HCT116 (cell line): ENCODE data around the gene SAMD7. TPM values are rescaled to one million over a fixed set of nuclear protein-coding genes. Genes with fewer than 3 reads are reported as not detected.

ENCODE experiments used
- ATAC-seq: fragments of 200-7000 bp; cut with Tn5 transposase; 2 replicates; pipeline ENCODE4 v1.9.1; 2020; ENCODE audit warnings: mild to moderate bottlenecking, moderate library complexity
- BruUV-seq: library from RNA; stranded (reverse); fragments of 400-500 nt; replicated peaks from 2 replicates; lab custom pipeline; 2021; lab: Mats Ljungman, UMichigan
- CTCF ChIA-PET: fragments of 300-600 bp; sonication (Branson Sonifier 250); formaldehyde crosslinking; loops from one replicate; lab custom pipeline; 2021; ENCODE audit warnings: antibody characterized with exemption; lab: Charles Lee
- POLR2A ChIA-PET: fragments of 300-600, 350-600 bp; sonication (Branson Sonifier 250); formaldehyde crosslinking; loops from one replicate; lab custom pipeline; 2021; ENCODE audit warnings: antibody characterized with exemption; lab: Charles Lee
- RAD21 ChIA-PET, 2 experiments: fragments of 300-600 bp; sonication (Branson Sonifier 250); formaldehyde crosslinking; loops; one replicate each; lab custom pipeline; 2023; ENCODE audit warnings: low total read pairs in 2 of 2; ENCODE audit not compliant: uncharacterized antibody in 2 of 2, unreplicated experiment in 2 of 2, low non-redundant PET in 1 of 2; lab: Charles Lee
- DNase-seq: peaks from one replicate; pipeline ENCODE4 v3.0.0-alpha.2; 2010; ENCODE audit warnings: low read depth, low spot score
- H2AFZ ChIP-seq: fragments of 200-600 bp; shearing (Covaris generic), sonication (generic); 2 replicates; pipeline ENCODE4 v1.6.1; 2017; ENCODE audit warnings: low read depth, mixed run types, mixed read lengths, antibody characterized with exemption, low read length; ENCODE audit not compliant: poor library complexity, severe bottlenecking
- H3K27ac ChIP-seq: 2 replicates; pipeline ENCODE4 v1.5.1; 2012; ENCODE audit warnings: low read depth, low read length
- H3K27me3 ChIP-seq: fragments of 200-600 bp; sonication (generic); 2 replicates; pipeline ENCODE4 v1.6.1; 2016; ENCODE audit warnings: mixed run types, low read length, mixed read lengths; ENCODE audit not compliant: insufficient read depth
- H3K36me3 ChIP-seq, 2 experiments: fragments of 200-500 bp in 1 of 2; fragments of 200-600 bp in 1 of 2; sonication (Bioruptor generic) in 1 of 2; sonication (generic) in 1 of 2; 2 replicates each; pipeline versions ENCODE4 v1.5.1 to v1.6.1; 2014 to 2016; ENCODE audit warnings: low read length in 2 of 2, inconsistent platforms in 1 of 2, mixed read lengths in 1 of 2, mixed run types in 1 of 2; ENCODE audit not compliant: insufficient read depth in 2 of 2, control insufficient read depth in 1 of 2
- H3K4me1 ChIP-seq, 2 experiments: fragments of 200-600 bp in 1 of 2; sonication (generic) in 1 of 2; 2 replicates each; pipeline versions ENCODE4 v1.5.1 to v1.6.1; 2012 to 2017; ENCODE audit warnings: low read length in 2 of 2, inconsistent platforms in 1 of 2, mild to moderate bottlenecking in 1 of 2, mixed read lengths in 1 of 2, mixed run types in 1 of 2, moderate library complexity in 1 of 2; ENCODE audit not compliant: insufficient read depth in 2 of 2, control insufficient read depth in 1 of 2
- H3K4me2 ChIP-seq: fragments of 200-600 bp; sonication (generic); 2 replicates; pipeline ENCODE4 v1.6.1; 2017; ENCODE audit warnings: mixed run types, low read length, mixed read lengths
- H3K4me3 ChIP-seq, 2 experiments: fragments of 200-600 bp in 1 of 2; sonication (generic) in 1 of 2; replicated peaks in 1 of 2; 2 replicates each; pipeline ENCODE4 v1.5.1; 2011 to 2016; ENCODE audit warnings: low read length in 2 of 2, control low read depth in 1 of 2, low read depth in 1 of 2, mild to moderate bottlenecking in 1 of 2, mixed read lengths in 1 of 2, mixed run types in 1 of 2
- H3K79me2 ChIP-seq: fragments of 200-600 bp; sonication (generic); 2 replicates; pipeline ENCODE4 v1.6.1; 2017; ENCODE audit warnings: mild to moderate bottlenecking, mixed run types, low read length, moderate library complexity, mixed read lengths; ENCODE audit not compliant: insufficient read depth
- H3K9ac ChIP-seq: fragments of 200-600 bp; sonication (generic); 2 replicates; pipeline ENCODE4 v1.6.1; 2016; ENCODE audit warnings: low read length, mixed read lengths
- H3K9me2 ChIP-seq: fragments of 200-600 bp; sonication (generic), shearing (Covaris generic); 2 replicates; pipeline ENCODE4 v1.6.1; 2017; ENCODE audit warnings: mixed run types, mild to moderate bottlenecking, moderate library complexity; ENCODE audit not compliant: insufficient read depth
- H3K9me3 ChIP-seq, 2 experiments: fragments of 200-500 bp in 1 of 2; fragments of 200-600 bp in 1 of 2; sonication (Bioruptor generic) in 1 of 2; sonication (generic) in 1 of 2; 2 replicates each; pipeline ENCODE4 v1.6.1; 2014 to 2017; ENCODE audit warnings: low read length in 2 of 2, mixed read lengths in 2 of 2, inconsistent platforms in 1 of 2, low read depth in 1 of 2, mild to moderate bottlenecking in 1 of 2, mixed run types in 1 of 2, moderate library complexity in 1 of 2; ENCODE audit not compliant: control insufficient read depth in 1 of 2, insufficient read depth in 1 of 2
- H4K20me1 ChIP-seq: fragments of 200-600 bp; sonication (generic), shearing (Covaris generic); 2 replicates; pipeline ENCODE4 v1.6.1; 2017; ENCODE audit warnings: mixed run types, mild to moderate bottlenecking, moderate library complexity; ENCODE audit not compliant: insufficient read depth
- EGR1 ChIP-seq: IDR thresholded peaks from 2 replicates; pipeline ENCODE4 v1.6.1; 2012; ENCODE audit warnings: low read depth
- ELF1 ChIP-seq: IDR thresholded peaks from 2 replicates; pipeline ENCODE4 v1.6.1; 2012; ENCODE audit warnings: low read depth, borderline replicate concordance
- EZH2 ChIP-seq: fragments of 200-600 bp; sonication (generic); IDR thresholded peaks from 2 replicates; pipeline ENCODE4 v1.6.1; 2017; ENCODE audit warnings: antibody characterized with exemption, mixed run types
- EZH2phosphoT487 ChIP-seq: fragments of 200-600 bp; IDR thresholded peaks from 2 replicates; pipeline ENCODE4 v1.6.1; 2018; ENCODE audit warnings: antibody characterized with exemption, borderline replicate concordance
- FOSL1 ChIP-seq: IDR thresholded peaks from 2 replicates; pipeline ENCODE4 v1.6.1; 2012; ENCODE audit warnings: low read depth
- JUND ChIP-seq: IDR thresholded peaks from 2 replicates; pipeline ENCODE4 v1.6.1; 2012
- POLR2A ChIP-seq: IDR thresholded peaks from 2 replicates; pipeline ENCODE4 v1.7.0; 2011; ENCODE audit warnings: borderline replicate concordance; ENCODE audit not compliant: insufficient read depth, insufficient read length; ENCODE audit errors: extremely low read depth
- POLR2AphosphoS5 ChIP-seq: IDR thresholded peaks from 2 replicates; pipeline ENCODE4 v1.6.1; 2011; ENCODE audit warnings: mild to moderate bottlenecking, low read depth, low read length, moderate library complexity
- RAD21 ChIP-seq: IDR thresholded peaks from 2 replicates; pipeline ENCODE4 v1.6.1; 2012; ENCODE audit warnings: low read depth, mild to moderate bottlenecking
- SP1 ChIP-seq: IDR thresholded peaks from 2 replicates; pipeline ENCODE4 v1.6.1; 2012; ENCODE audit warnings: low read depth
- SRF ChIP-seq: IDR thresholded peaks from 2 replicates; pipeline ENCODE4 v1.6.1; 2012; ENCODE audit warnings: low read depth
- TCF7L2 ChIP-seq: IDR thresholded peaks from 2 replicates; pipeline ENCODE4 v1.7.0; 2011; ENCODE audit warnings: borderline replicate concordance, inconsistent platforms; ENCODE audit not compliant: insufficient read depth, insufficient read length; ENCODE audit errors: extremely low read depth
- YY1 ChIP-seq: IDR thresholded peaks from 2 replicates; pipeline ENCODE4 v1.6.1; 2011; ENCODE audit warnings: low read length, low read depth, moderate library complexity, mild to moderate bottlenecking; ENCODE audit not compliant: insufficient replicate concordance; ENCODE audit errors: extremely low read depth
- ZFX ChIP-seq: fragments of 450-650 bp; IDR thresholded peaks from 2 replicates; pipeline ENCODE4 v1.6.1; 2017
- ZNF274 ChIP-seq: fragments of 200-500 bp; sonication (Bioruptor generic); IDR thresholded peaks from 2 replicates; pipeline ENCODE4 v1.6.1; 2014; ENCODE audit warnings: mild to moderate bottlenecking, low read depth, low read length, inconsistent platforms
- intact Hi-C: fragments of 100-400 bp; cut with micrococcal nuclease; formaldehyde crosslinking; loops from 2 replicates; pipeline ENCODE4 v1.10.0; 2022
- total RNA-seq: library from RNA; stranded (reverse); gene quantifications from one replicate; pipeline ENCODE4 v1.2.1, GENCODE V29; 2021; ENCODE audit not compliant: unreplicated experiment
- TF ChIP-seq, protein P1 (sequence below): IDR thresholded peaks from 2 replicates; pipeline ENCODE4 v1.6.1; 2012
- TF ChIP-seq, protein P2 (sequence below): IDR thresholded peaks from 2 replicates; pipeline ENCODE4 v1.6.1; 2012
- TF ChIP-seq, protein P3 (sequence below): IDR thresholded peaks from 2 replicates; pipeline ENCODE4 v1.6.1; 2012; ENCODE audit warnings: low read depth
- TF ChIP-seq, protein P4 (sequence below): IDR thresholded peaks from 2 replicates; pipeline ENCODE4 v1.6.1; 2011; ENCODE audit warnings: mild to moderate bottlenecking, low read length, moderate library complexity; ENCODE audit not compliant: insufficient replicate concordance; ENCODE audit errors: extremely low read depth

Gene SAMD7
- total RNA-seq, 1 experiment from 2014 or later: not detected

DNA sequence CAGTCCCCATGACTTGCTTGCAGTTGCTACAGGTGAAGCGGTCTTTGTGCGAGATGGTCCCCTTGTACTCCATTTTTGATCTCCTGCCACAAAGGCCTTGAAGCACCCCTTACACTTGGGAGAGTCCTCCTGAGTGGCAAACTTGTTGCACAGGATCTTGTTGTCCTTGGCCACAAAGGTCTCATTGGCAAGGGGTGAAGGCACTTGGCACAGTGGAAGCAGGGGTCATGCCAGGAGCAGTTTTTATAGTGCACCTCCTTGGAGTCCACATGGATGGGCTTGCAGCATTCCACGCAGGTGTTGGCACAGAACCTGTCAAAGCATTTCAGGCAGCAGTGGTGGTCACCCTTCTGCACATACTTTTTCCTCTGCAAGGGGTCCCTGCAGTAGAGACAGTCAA is 35.0 kb downstream of the SAMD7 start (continued):
- TF ChIP-seq POLR2AphosphoS5: no peak
- TF ChIP-seq EZH2: no peak
- TF ChIP-seq, all 23 proteins: peak for 0

DNA sequence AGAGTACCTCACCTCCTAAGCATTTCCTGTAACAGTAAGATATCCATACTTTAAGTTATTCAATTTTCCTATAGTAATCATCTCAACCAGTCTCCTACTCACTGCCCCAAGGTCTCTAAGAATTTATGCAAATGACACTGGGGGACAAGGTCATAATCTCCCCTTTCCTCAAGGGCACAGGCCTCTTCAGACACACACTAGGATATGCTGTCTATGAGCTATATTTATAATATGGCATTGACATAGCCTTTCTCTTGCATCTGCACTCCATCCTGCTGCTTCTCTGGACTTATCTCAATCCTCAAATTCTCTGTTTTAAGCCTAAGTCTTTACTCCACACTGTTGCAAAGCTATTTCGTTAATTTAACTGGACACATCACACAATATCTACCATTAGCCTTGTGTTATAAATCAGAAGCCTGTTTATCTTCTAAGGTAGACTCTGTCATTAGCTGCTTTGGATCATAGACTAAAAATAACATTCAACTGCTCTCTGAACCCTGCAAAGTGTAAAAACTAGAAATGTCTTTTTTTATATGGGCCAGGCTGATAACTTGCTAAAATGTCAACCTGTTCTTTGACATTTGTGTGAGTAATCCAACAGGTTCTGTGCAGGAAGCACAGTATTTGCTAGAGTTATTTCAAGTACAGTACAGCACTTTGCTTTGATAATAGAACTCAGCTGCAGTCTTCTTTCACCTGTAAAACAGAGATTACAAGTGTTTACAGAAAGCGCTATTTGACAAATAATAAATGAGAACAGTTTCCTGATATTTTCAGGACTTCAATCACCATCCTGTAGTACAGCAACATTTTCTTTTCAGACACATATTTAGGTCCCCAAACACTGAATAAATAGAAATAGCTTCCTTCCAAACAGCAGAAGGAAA is 37.4 kb downstream of the SAMD7 start:
- intact Hi-C loops: no loop called here
- Histone ChIP-seq H3K4me3 (no peak overlapping the region), H3K27ac (no peak overlapping the region), H2AFZ (no peak overlapping the region), H3K79me2 (no peaks in the 10 kb centered on the region)
- TF ChIP-seq TCF7L2: no peak
- TF ChIP-seq EZH2phosphoT487: no peak
- TF ChIP-seq, protein P1, sequence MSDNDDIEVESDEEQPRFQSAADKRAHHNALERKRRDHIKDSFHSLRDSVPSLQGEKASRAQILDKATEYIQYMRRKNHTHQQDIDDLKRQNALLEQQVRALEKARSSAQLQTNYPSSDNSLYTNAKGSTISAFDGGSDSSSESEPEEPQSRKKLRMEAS: no peak
- TF ChIP-seq SP1: no peak
- no peak for TF ChIP-seq SRF
- no peak for TF ChIP-seq ELF1
- no peak for TF ChIP-seq JUND
- TF ChIP-seq RAD21: no peak
- no peak for TF ChIP-seq EZH2
- TF ChIP-seq, protein P2, sequence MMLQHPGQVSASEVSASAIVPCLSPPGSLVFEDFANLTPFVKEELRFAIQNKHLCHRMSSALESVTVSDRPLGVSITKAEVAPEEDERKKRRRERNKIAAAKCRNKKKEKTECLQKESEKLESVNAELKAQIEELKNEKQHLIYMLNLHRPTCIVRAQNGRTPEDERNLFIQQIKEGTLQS: no peak
- TF ChIP-seq ZNF274: no peak
- no peak for TF ChIP-seq EGR1
- TF ChIP-seq YY1: no peak
- TF ChIP-seq ZFX: no peak
- TF ChIP-seq, protein P3, sequence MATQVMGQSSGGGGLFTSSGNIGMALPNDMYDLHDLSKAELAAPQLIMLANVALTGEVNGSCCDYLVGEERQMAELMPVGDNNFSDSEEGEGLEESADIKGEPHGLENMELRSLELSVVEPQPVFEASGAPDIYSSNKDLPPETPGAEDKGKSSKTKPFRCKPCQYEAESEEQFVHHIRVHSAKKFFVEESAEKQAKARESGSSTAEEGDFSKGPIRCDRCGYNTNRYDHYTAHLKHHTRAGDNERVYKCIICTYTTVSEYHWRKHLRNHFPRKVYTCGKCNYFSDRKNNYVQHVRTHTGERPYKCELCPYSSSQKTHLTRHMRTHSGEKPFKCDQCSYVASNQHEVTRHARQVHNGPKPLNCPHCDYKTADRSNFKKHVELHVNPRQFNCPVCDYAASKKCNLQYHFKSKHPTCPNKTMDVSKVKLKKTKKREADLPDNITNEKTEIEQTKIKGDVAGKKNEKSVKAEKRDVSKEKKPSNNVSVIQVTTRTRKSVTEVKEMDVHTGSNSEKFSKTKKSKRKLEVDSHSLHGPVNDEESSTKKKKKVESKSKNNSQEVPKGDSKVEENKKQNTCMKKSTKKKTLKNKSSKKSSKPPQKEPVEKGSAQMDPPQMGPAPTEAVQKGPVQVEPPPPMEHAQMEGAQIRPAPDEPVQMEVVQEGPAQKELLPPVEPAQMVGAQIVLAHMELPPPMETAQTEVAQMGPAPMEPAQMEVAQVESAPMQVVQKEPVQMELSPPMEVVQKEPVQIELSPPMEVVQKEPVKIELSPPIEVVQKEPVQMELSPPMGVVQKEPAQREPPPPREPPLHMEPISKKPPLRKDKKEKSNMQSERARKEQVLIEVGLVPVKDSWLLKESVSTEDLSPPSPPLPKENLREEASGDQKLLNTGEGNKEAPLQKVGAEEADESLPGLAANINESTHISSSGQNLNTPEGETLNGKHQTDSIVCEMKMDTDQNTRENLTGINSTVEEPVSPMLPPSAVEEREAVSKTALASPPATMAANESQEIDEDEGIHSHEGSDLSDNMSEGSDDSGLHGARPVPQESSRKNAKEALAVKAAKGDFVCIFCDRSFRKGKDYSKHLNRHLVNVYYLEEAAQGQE: no peak
- TF ChIP-seq FOSL1: no peak
- TF ChIP-seq, protein P4, sequence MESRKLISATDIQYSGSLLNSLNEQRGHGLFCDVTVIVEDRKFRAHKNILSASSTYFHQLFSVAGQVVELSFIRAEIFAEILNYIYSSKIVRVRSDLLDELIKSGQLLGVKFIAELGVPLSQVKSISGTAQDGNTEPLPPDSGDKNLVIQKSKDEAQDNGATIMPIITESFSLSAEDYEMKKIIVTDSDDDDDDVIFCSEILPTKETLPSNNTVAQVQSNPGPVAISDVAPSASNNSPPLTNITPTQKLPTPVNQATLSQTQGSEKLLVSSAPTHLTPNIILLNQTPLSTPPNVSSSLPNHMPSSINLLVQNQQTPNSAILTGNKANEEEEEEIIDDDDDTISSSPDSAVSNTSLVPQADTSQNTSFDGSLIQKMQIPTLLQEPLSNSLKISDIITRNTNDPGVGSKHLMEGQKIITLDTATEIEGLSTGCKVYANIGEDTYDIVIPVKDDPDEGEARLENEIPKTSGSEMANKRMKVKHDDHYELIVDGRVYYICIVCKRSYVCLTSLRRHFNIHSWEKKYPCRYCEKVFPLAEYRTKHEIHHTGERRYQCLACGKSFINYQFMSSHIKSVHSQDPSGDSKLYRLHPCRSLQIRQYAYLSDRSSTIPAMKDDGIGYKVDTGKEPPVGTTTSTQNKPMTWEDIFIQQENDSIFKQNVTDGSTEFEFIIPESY: no peak
- TF ChIP-seq POLR2A: no peak
- TF ChIP-seq, all 23 proteins: peak for 0
- ChIA-PET CTCF (no interaction called here), POLR2A (interaction anchor here (1.6 kb wide), 1 partner anchor 18 kb away, joined by 5 read pairs; the partner anchor contains the start of gene SEC62), RAD21 (no interaction called here)
- DNase-seq: no peak
- H3K9ac ChIP-seq: no peak overlapping the region
- H3K4me2 ChIP-seq: no peak overlapping the region
- ATAC-seq: no peak
- H4K20me1 ChIP-seq: no peaks in the 10 kb centered on the region
- H3K9me3 ChIP-seq: no peaks in the 10 kb centered on the region
- H3K36me3 ChIP-seq: no peaks in the 10 kb centered on the region
- H3K9me2 ChIP-seq: no peaks in the 10 kb centered on the region
- H3K4me1 ChIP-seq: no peaks in the 10 kb centered on the region
- BruUV-seq: no TSS peak
- no peaks in the 10 kb centered on the region for H3K27me3 ChIP-seq
